NCI-H1436 treated with DMSO at 0.1 percent for 48 hours (cell line): Measurements from ENCODE around the gene ADAMTS9.

ENCODE experiments used
- DNase-seq: peaks from one replicate; lab custom pipeline; 2025; lab: John Stamatoyannopoulos, UW

ADAMTS9 gene

GRCh38 chr3:64490180-64490724 lies 197.5 kb downstream of the ADAMTS9 start:
- no peak for DNase-seq

- peak; percentile 7 for DNase-seq
Observed at GRCh38 chr3:64489361-64490044, 198.3 kb downstream of the ADAMTS9 start.

- no peak for DNase-seq
Observed at GRCh38 chr3:64488939-64489338, 198.9 kb downstream of the ADAMTS9 start.

DNA sequence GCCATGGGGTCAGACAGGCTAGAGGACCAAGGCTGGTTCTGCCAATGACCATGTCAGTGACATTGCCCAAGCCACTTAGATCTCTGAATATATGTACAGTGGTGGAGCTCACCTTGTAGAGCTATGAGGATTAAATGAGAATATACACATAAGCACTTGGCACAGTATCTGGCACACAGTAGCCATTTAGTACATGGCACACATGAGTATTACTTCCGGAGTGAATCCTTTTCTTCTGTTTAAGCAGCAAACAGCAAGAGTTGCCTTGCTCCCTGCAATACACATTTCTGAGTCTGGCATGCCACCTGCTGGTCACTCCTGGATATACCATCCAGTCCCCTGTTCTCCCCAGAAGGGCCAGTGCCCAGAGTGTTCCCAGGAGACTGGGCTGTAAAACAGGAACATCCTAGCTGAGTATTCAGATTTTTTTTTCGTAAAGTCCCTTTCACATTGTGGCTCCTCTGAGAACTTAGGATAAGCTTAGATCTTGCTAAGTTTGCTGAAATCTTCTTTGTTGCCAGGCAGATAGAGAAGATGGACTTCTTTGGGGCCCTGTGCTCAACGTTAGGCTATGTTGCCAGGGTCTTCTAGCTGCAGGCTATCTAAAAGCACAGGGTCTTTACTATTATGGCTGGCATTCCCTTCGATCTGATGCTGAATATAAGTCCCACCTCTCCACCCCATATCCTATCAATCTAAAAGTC lies 203.4 kb downstream of the ADAMTS9 start:
- peak; percentile 5 for DNase-seq

GRCh38 chr3:64483467-64483866 lies 204.3 kb downstream of the ADAMTS9 start:
- DNase-seq = no peak

DNA sequence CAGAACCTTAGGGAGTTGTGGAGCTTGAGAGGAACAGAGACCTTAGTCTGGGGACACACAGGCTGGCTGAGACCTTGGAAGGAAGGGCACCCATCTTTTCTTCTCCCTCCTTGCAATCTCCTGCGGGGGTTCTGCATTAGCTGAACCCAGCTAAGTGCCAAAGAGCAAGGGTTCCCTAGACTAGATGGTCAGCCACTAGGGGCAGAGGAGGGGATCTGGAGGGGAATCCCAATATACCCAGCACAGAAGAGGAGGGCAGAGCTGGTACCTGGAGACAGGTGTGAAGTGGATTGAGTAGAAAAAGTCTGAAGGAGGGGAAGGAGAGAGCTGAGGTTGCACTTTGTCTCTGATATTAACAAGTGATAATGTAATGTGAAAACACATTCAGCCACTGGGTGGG lies 212.8 kb downstream of the ADAMTS9 start:
- no peak for DNase-seq

GRCh38 chr3:64473466-64473865 lies 214.3 kb downstream of the ADAMTS9 start:
- no peak for DNase-seq

GRCh38 chr3:64470436-64470835 lies 217.4 kb downstream of the ADAMTS9 start:
- DNase-seq = no peak

DNA sequence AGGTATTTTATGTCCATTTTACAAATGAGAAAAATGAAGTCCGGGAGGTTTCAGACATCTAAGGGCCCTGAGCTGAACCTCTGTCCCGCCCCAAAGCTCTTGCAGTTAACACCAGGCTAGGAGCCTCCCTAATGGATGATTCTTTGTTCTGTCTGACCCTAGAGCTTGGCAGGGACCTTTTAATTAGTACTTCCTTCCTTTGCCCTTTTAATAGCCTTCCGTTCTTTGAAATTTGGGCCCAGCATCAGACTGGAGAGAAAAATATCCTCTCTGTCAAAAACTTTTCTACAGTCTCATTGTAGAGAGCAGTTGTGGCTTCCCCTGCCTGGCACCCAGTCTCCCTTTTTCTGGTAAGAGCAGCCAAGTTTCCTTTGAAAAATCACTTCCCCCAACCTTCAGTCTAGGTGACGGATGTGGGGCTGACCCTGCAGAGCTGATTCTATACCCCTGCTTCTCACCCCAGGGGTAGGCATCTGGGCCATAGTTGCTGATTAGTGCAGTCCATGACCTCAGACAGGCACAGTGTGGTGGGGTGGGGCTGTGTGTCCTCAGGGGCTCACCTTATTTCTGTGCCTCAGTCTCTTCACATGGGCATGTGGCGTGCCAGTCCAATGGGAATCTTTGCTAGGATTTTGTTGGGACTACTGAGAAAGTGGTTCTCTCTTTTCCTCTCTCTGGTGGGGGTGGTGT lies 220.4 kb downstream of the ADAMTS9 start:
- no peak for DNase-seq
